ENCODE data around the gene TSNAX. TPM values are rescaled to one million over a fixed set of nuclear protein-coding genes. Genes with fewer than 3 reads are reported as not detected.

TSNAX gene
- total RNA-seq, 1 donor from 2014 or later, result 44.4 TPM

GRCh38 chr1:231523816-231524215 is 4.7 kb upstream of the TSNAX start:
- DNase-seq (ENCODE audit: low spot score), result no peak
- no peak overlapping the region for H3K27ac Mint-ChIP-seq
- peaks cover 15% of the 10 kb centered on the region for H3K4me1 Mint-ChIP-seq (ENCODE audit: low read depth)
- peaks cover 6% of the 10 kb centered on the region for H3K36me3 Mint-ChIP-seq (ENCODE audit: low read depth)
- intact Hi-C loops (cut with micrococcal nuclease), result no loop called here
- no peak overlapping the region for H3K4me3 Mint-ChIP-seq (ENCODE audit: low read depth)
- no peaks in the 10 kb centered on the region for H3K27me3 Mint-ChIP-seq (ENCODE audit: low read depth)
- no peaks in the 10 kb centered on the region for H3K9me3 Mint-ChIP-seq

GRCh38 chr1:231526536-231526935 is 1.9 kb upstream of the TSNAX start:
- peaks cover 21% of the 10 kb centered on the region for H3K36me3 Mint-ChIP-seq (ENCODE audit: low read depth)
- H3K27me3 Mint-ChIP-seq (ENCODE audit: low read depth), result no peaks in the 10 kb centered on the region
- DNase-seq (ENCODE audit: low spot score), result no peak
- H3K4me1 Mint-ChIP-seq (ENCODE audit: low read depth), result peaks cover 27% of the 10 kb centered on the region
- no peaks in the 10 kb centered on the region for H3K9me3 Mint-ChIP-seq
- intact Hi-C loops (cut with micrococcal nuclease), result loop anchor here (5.0 kb wide), 2 partner anchors 149 to 164 kb away; no protein-coding TSS in a partner anchor
- no peak overlapping the region for H3K27ac Mint-ChIP-seq
- peak overlapping the region; percentile 42 for H3K4me3 Mint-ChIP-seq (ENCODE audit: low read depth)

- no peaks in the 10 kb centered on the region for H3K27me3 Mint-ChIP-seq (ENCODE audit: low read depth)
- peak overlapping the region; percentile 97 for H3K4me3 Mint-ChIP-seq (ENCODE audit: low read depth)
- DNase-seq (ENCODE audit: low spot score), result no peak
- intact Hi-C loops (cut with micrococcal nuclease), result loop anchor here (1.0 to 5.0 kb wide), 5 partner anchors 67 to 190 kb away; partner anchors contain the start of genes EGLN1 and EXOC8
- peaks cover 26% of the 10 kb centered on the region for H3K36me3 Mint-ChIP-seq (ENCODE audit: low read depth)
- peaks cover 30% of the 10 kb centered on the region for H3K4me1 Mint-ChIP-seq (ENCODE audit: low read depth)
- no peaks in the 10 kb centered on the region for H3K9me3 Mint-ChIP-seq
- peak overlapping the region; percentile 99 for H3K27ac Mint-ChIP-seq
These were observed 790 bp upstream of the TSNAX start for GRCh38 chr1:231527586-231528171.

- no peak for DNase-seq (ENCODE audit: low spot score)
- H3K4me1 Mint-ChIP-seq (ENCODE audit: low read depth), result peaks cover 29% of the 10 kb centered on the region
- no peak overlapping the region for H3K27ac Mint-ChIP-seq
- H3K36me3 Mint-ChIP-seq (ENCODE audit: low read depth), result peaks cover 50% of the 10 kb centered on the region
- H3K9me3 Mint-ChIP-seq, result no peaks in the 10 kb centered on the region
- H3K27me3 Mint-ChIP-seq (ENCODE audit: low read depth), result no peaks in the 10 kb centered on the region
- no peak overlapping the region for H3K4me3 Mint-ChIP-seq (ENCODE audit: low read depth)
- intact Hi-C loops (cut with micrococcal nuclease), result no loop called here
These were observed 4.8 kb downstream of the TSNAX start for GRCh38 chr1:231533240-231533639.

- Mint-ChIP-seq H3K4me3 (ENCODE audit: low read depth) (no peak overlapping the region), H3K27me3 (ENCODE audit: low read depth) (no peaks in the 10 kb centered on the region), H3K9me3 (no peaks in the 10 kb centered on the region), H3K4me1 (ENCODE audit: low read depth) (peaks cover 28% of the 10 kb centered on the region), H3K36me3 (ENCODE audit: low read depth) (peaks cover 57% of the 10 kb centered on the region), H3K27ac (no peak overlapping the region)
- DNase-seq (ENCODE audit: low spot score), result no peak
- intact Hi-C loops (cut with micrococcal nuclease), result no loop called here
These were observed 6.3 kb downstream of the TSNAX start for GRCh38 chr1:231534703-231535159.

GRCh38 chr1:231536099-231536498 is 7.6 kb downstream of the TSNAX start:
- no peak for DNase-seq (ENCODE audit: low spot score)
- intact Hi-C loops (cut with micrococcal nuclease), result no loop called here
- no peak overlapping the region for H3K4me3 Mint-ChIP-seq (ENCODE audit: low read depth)
- peaks cover 60% of the 10 kb centered on the region for H3K36me3 Mint-ChIP-seq (ENCODE audit: low read depth)
- H3K4me1 Mint-ChIP-seq (ENCODE audit: low read depth), result peaks cover 22% of the 10 kb centered on the region
- H3K27me3 Mint-ChIP-seq (ENCODE audit: low read depth), result no peaks in the 10 kb centered on the region
- H3K27ac Mint-ChIP-seq, result no peak overlapping the region
- H3K9me3 Mint-ChIP-seq, result peaks cover 10% of the 10 kb centered on the region

- Mint-ChIP-seq H3K27me3 (ENCODE audit: low read depth) (no peaks in the 10 kb centered on the region), H3K4me1 (ENCODE audit: low read depth) (peaks cover 4% of the 10 kb centered on the region), H3K36me3 (ENCODE audit: low read depth) (peaks cover 66% of the 10 kb centered on the region), H3K9me3 (peaks cover 13% of the 10 kb centered on the region), H3K4me3 (ENCODE audit: low read depth) (no peak overlapping the region), H3K27ac (no peak overlapping the region)
- DNase-seq (ENCODE audit: low spot score), result no peak
- intact Hi-C loops (cut with micrococcal nuclease), result no loop called here
These were observed 12.4 kb downstream of the TSNAX start for GRCh38 chr1:231540847-231541246.

GRCh38 chr1:231541842-231542241 is 13.4 kb downstream of the TSNAX start:
- peaks cover 1% of the 10 kb centered on the region for H3K4me1 Mint-ChIP-seq (ENCODE audit: low read depth)
- intact Hi-C loops (cut with micrococcal nuclease), result no loop called here
- H3K36me3 Mint-ChIP-seq (ENCODE audit: low read depth), result peaks cover 74% of the 10 kb centered on the region
- peaks cover 13% of the 10 kb centered on the region for H3K9me3 Mint-ChIP-seq
- no peaks in the 10 kb centered on the region for H3K27me3 Mint-ChIP-seq (ENCODE audit: low read depth)
- no peak overlapping the region for H3K27ac Mint-ChIP-seq
- H3K4me3 Mint-ChIP-seq (ENCODE audit: low read depth), result no peak overlapping the region
- DNase-seq (ENCODE audit: low spot score), result no peak

- Mint-ChIP-seq H3K4me1 (ENCODE audit: low read depth) (peaks cover 3% of the 10 kb centered on the region), H3K4me3 (ENCODE audit: low read depth) (no peak overlapping the region), H3K9me3 (peaks cover 13% of the 10 kb centered on the region), H3K27ac (no peak overlapping the region), H3K36me3 (ENCODE audit: low read depth) (peaks cover 49% of the 10 kb centered on the region), H3K27me3 (ENCODE audit: low read depth) (no peaks in the 10 kb centered on the region)
- DNase-seq (ENCODE audit: low spot score), result no peak
- intact Hi-C loops (cut with micrococcal nuclease), result no loop called here
These were observed 16.6 kb downstream of the TSNAX start for GRCh38 chr1:231544943-231545592.

GRCh38 chr1:231546693-231547092 is 18.2 kb downstream of the TSNAX start:
- H3K36me3 Mint-ChIP-seq (ENCODE audit: low read depth), result peaks cover 36% of the 10 kb centered on the region
- peaks cover 3% of the 10 kb centered on the region for H3K4me1 Mint-ChIP-seq (ENCODE audit: low read depth)
- no peak overlapping the region for H3K27ac Mint-ChIP-seq
- no peak overlapping the region for H3K4me3 Mint-ChIP-seq (ENCODE audit: low read depth)
- H3K9me3 Mint-ChIP-seq, result no peaks in the 10 kb centered on the region
- DNase-seq (ENCODE audit: low spot score), result no peak
- H3K27me3 Mint-ChIP-seq (ENCODE audit: low read depth), result no peaks in the 10 kb centered on the region
- intact Hi-C loops (cut with micrococcal nuclease), result no loop called here

GRCh38 chr1:231549733-231550447 is 21.4 kb downstream of the TSNAX start:
- Mint-ChIP-seq H3K27ac (no peak overlapping the region), H3K9me3 (no peaks in the 10 kb centered on the region), H3K27me3 (ENCODE audit: low read depth) (no peaks in the 10 kb centered on the region), H3K4me3 (ENCODE audit: low read depth) (no peak overlapping the region), H3K4me1 (ENCODE audit: low read depth) (peaks cover 12% of the 10 kb centered on the region), H3K36me3 (ENCODE audit: low read depth) (peaks cover 32% of the 10 kb centered on the region)
- DNase-seq (ENCODE audit: low spot score), result no peak
- intact Hi-C loops (cut with micrococcal nuclease), result no loop called here

GRCh38 chr1:231550448-231550781 is 21.9 kb downstream of the TSNAX start:
- H3K9me3 Mint-ChIP-seq, result no peaks in the 10 kb centered on the region
- intact Hi-C loops (cut with micrococcal nuclease), result no loop called here
- H3K27ac Mint-ChIP-seq, result no peak overlapping the region
- no peak for DNase-seq (ENCODE audit: low spot score)
- H3K4me3 Mint-ChIP-seq (ENCODE audit: low read depth), result no peak overlapping the region
- peaks cover 37% of the 10 kb centered on the region for H3K36me3 Mint-ChIP-seq (ENCODE audit: low read depth)
- H3K4me1 Mint-ChIP-seq (ENCODE audit: low read depth), result peaks cover 14% of the 10 kb centered on the region
- no peaks in the 10 kb centered on the region for H3K27me3 Mint-ChIP-seq (ENCODE audit: low read depth)

- intact Hi-C loops (cut with micrococcal nuclease), result no loop called here
- H3K4me1 Mint-ChIP-seq (ENCODE audit: low read depth), result peaks cover 22% of the 10 kb centered on the region
- no peaks in the 10 kb centered on the region for H3K9me3 Mint-ChIP-seq
- H3K4me3 Mint-ChIP-seq (ENCODE audit: low read depth), result no peak overlapping the region
- no peaks in the 10 kb centered on the region for H3K27me3 Mint-ChIP-seq (ENCODE audit: low read depth)
- no peak overlapping the region for H3K27ac Mint-ChIP-seq
- peaks cover 26% of the 10 kb centered on the region for H3K36me3 Mint-ChIP-seq (ENCODE audit: low read depth)
- DNase-seq (ENCODE audit: low spot score), result no peak
These were observed 24.9 kb downstream of the TSNAX start for GRCh38 chr1:231553320-231553719.

Measured in activated T-helper 2 cell treated with anti-CD3 and anti-CD28 coated beads, Interferon-gamma antibody, Interleukin-2, Interleukin-4, amounts not matched to agents 10 μg/mL and 5 μg/mL and 100 μg/mL, durations not matched to agents 14 hours and 24 hours and 36 hours (primary cell).